ENCODE results near the gene PLXDC2. TPM values are rescaled to one million over a fixed set of nuclear protein-coding genes. Genes with fewer than 3 reads are reported as not detected.

Gene PLXDC2
- total and polyA plus RNA-seq, 10 of the 15 experiments (the other 5 are each of a cell fraction or from before 2014, with no cell fraction given), result 0.05 to 1.8 (median 0.14) TPM; not detected in 2

GRCh38 chr10:20195076-20195475 is 378.8 kb downstream of the PLXDC2 start:
- Histone ChIP-seq H3K27me3 (replicated peaks in 1 of 2; ENCODE audit: control insufficient read depth in 2 of 2, insufficient read depth in 2 of 2, low read length in 1 of 2) (no peaks in the 10 kb centered on the region), H2AFZ (ENCODE audit: control insufficient read depth, low read depth, low read length) (no peak overlapping the region), H3K9me3 (replicated peaks; ENCODE audit: control insufficient read depth, insufficient read depth, low read length) (no peaks in the 10 kb centered on the region), H3K79me2 (ENCODE audit: control insufficient read depth, insufficient read depth, low read length) (no peaks in the 10 kb centered on the region), H3K4me1 (ENCODE audit: control insufficient read depth, insufficient read depth, low read length) (no peaks in the 10 kb centered on the region), H4K20me1 (ENCODE audit: control insufficient read depth, insufficient read depth) (no peaks in the 10 kb centered on the region), H3K4me2 (ENCODE audit: control insufficient read depth, insufficient read depth) (no peak overlapping the region), H3K27ac (ENCODE audit: control insufficient read depth, insufficient read depth) (no peak overlapping the region), H3K4me3 (no peak overlapping the region), H3K9ac (ENCODE audit: control insufficient read depth, insufficient read depth, low read length) (no peak overlapping the region), H3K36me3 (ENCODE audit: control insufficient read depth in 2 of 2, insufficient read depth in 2 of 2, low read length in 1 of 2) (no peaks in the 10 kb centered on the region)
- ChIA-PET CTCF (no interaction called here), SMC1A (ENCODE audit: uncharacterized antibody, unreplicated experiment) (no interaction called here), POLR2A (no interaction called here), RAD21 (ENCODE audit: unreplicated experiment) (no interaction called here)
- WGBS (ENCODE audit: insufficient coverage, insufficient replicate concordance, low lambda C conversion rate, missing lambda C conversion rate), result 46% methylated on average over 6 of the region's 6 CpGs
- intact Hi-C loops (cut with micrococcal nuclease; ENCODE audit: unreplicated experiment) (no loop called here), in situ Hi-C loops (cut with MboI) (no loop called here)
- FAIRE-seq (no peak), ATAC-seq (no peak), DNase-seq (ENCODE audit: low read depth, low spot score) (no peak)
- TF ChIP-seq GABPA (IDR thresholded peaks at IDR 0.05; ENCODE audit: low read depth) (no peak), NR2C1 (IDR thresholded peaks at IDR 0.05) (no peak), ZNF687 (IDR thresholded peaks at IDR 0.05) (no peak), SPI1 (IDR thresholded peaks at IDR 0.05; ENCODE audit: borderline replicate concordance, insufficient read depth, low read depth, low read length) (no peak), HDAC6 (IDR thresholded peaks at IDR 0.05; ENCODE audit: unreplicated experiment) (no peak), ZBED1 (IDR thresholded peaks at IDR 0.05; ENCODE audit: borderline replicate concordance) (no peak), E2F8 (IDR thresholded peaks at IDR 0.05; ENCODE audit: low read depth, partially characterized antibody) (no peak), CBX3 (IDR thresholded peaks at IDR 0.05; ENCODE audit: borderline replicate concordance, low read depth) (no peak), SUPT20H (IDR thresholded peaks at IDR 0.05; ENCODE audit: borderline replicate concordance, control insufficient read depth, low read depth, low read length) (no peak), MEF2B (IDR thresholded peaks at IDR 0.05; ENCODE audit: partially characterized antibody, poor library complexity, severe bottlenecking) (no peak), BHLHE40 (IDR thresholded peaks at IDR 0.05; ENCODE audit: borderline replicate concordance in 1 of 2, low read depth in 2 of 2, low read length in 1 of 2) (no peak), PML (IDR thresholded peaks at IDR 0.05; ENCODE audit: low read length) (no peak), RUNX3 (IDR thresholded peaks at IDR 0.05; ENCODE audit: low read length) (no peak), NRF1 (conservative IDR thresholded peaks at IDR 0.05; ENCODE audit: low read depth, low read length) (no peak)
- BruUV-seq (replicated peaks), result no TSS peak
